Head of caudate nucleus (tissue), 42 donors: ENCODE data around the gene MYL11.

Experiments
- DNase-seq, 42 donors: peaks; one replicate each; pipeline versions ENCODE4 v3.0.0 to v3.0.0-alpha.2; 2020 to 2021; ENCODE audit warnings: mixed read lengths in 7 of 42
- intact Hi-C: fragments of 100-400 bp; cut with DNase I; formaldehyde crosslinking; loops from one replicate; pipeline ENCODE4 v1.15.0; 2022

The MYL11 gene

GRCh38 chr16:30352488-30353401, 21.9 kb upstream of the MYL11 start:
- peak in 1 of 42 donors; percentile 10 for DNase-seq
- intact Hi-C loops, result no loop called here

GRCh38 chr16:30353438-30354129, 21.0 kb upstream of the MYL11 start:
- intact Hi-C loops, result no loop called here
- peak in 2 of 42 donors; percentile 9 to 32 for DNase-seq

GRCh38 chr16:30354423-30355143, 20.0 kb upstream of the MYL11 start:
- intact Hi-C loops, result loop anchor here (5.0 kb wide), 1 partner anchor 53 kb away; the partner anchor contains the start of gene ZNF771
- peak in 3 of 42 donors; percentile 0 to 48 (median 39) for DNase-seq

GRCh38 chr16:30355144-30355953, 19.3 kb upstream of the MYL11 start, which contains the start of gene CD2BP2:
CD2BP2 (minus strand) TSS chr16:30355308; CDS start chr16:30354681, 627 bp downstream.
- intact Hi-C loops, result loop anchor here (5.0 kb wide), 1 partner anchor 52 kb away; the partner anchor contains the start of gene ZNF771
- peak; percentile 93 to 99 (median 97) for DNase-seq

- intact Hi-C loops, result loop anchor here (5.0 kb wide), 1 partner anchor 51 kb away; the partner anchor contains the start of gene ZNF771
- peak in 1 of 42 donors; percentile 32 for DNase-seq
Observed at GRCh38 chr16:30355954-30356308, 18.7 kb upstream of the MYL11 start.

GRCh38 chr16:30356401-30357084, 18.1 kb upstream of the MYL11 start:
- DNase-seq, result peak in 12 of 42 donors; percentile 15 to 75 (median 49)
- intact Hi-C loops, result loop anchor here (5.0 kb wide), 1 partner anchor 51 kb away; the partner anchor contains the start of gene ZNF771

GRCh38 chr16:30357085-30357714, 17.4 kb upstream of the MYL11 start:
- no peak for DNase-seq
- intact Hi-C loops, result loop anchor here (5.0 kb wide), 1 partner anchor 50 kb away; the partner anchor contains the start of gene ZNF771

GRCh38 chr16:30357715-30358576, 16.7 kb upstream of the MYL11 start:
- intact Hi-C loops, result loop anchor here (5.0 kb wide), 1 partner anchor 49 kb away; the partner anchor contains the start of gene ZNF771
- DNase-seq, result no peak

GRCh38 chr16:30358577-30358936, 16.0 kb upstream of the MYL11 start:
- intact Hi-C loops, result loop anchor here (5.0 kb wide), 1 partner anchor 49 kb away; the partner anchor contains the start of gene ZNF771
- DNase-seq, result no peak

GRCh38 chr16:30358990-30359870, 15.4 kb upstream of the MYL11 start:
- intact Hi-C loops, result loop anchor here (5.0 kb wide), 1 partner anchor 48 kb away; the partner anchor contains the start of gene ZNF771
- DNase-seq, result no peak

- no peak for DNase-seq
- intact Hi-C loops, result loop anchor here (5.0 kb wide), 1 partner anchor 47 kb away; the partner anchor contains the start of gene ZNF771
Observed at GRCh38 chr16:30359871-30360170, 14.8 kb upstream of the MYL11 start.

GRCh38 chr16:30361180-30361579, 13.4 kb upstream of the MYL11 start:
- intact Hi-C loops, result no loop called here
- DNase-seq, result no peak

- intact Hi-C loops, result no loop called here
- DNase-seq, result no peak
Observed at GRCh38 chr16:30365200-30365599, 9.4 kb upstream of the MYL11 start.

GRCh38 chr16:30366511-30366910, 8.1 kb upstream of the MYL11 start:
- no peak for DNase-seq
- intact Hi-C loops, result no loop called here

- DNase-seq, result no peak
- intact Hi-C loops, result no loop called here
Observed at GRCh38 chr16:30367349-30368009, 7.1 kb upstream of the MYL11 start.
